GM23248 (cell line): ENCODE measurements around the gene RASSF9.

Experiments used
- EZH2 ChIP-seq: fragments of 200-600 bp; sonication (generic); IDR thresholded peaks from 2 replicates; pipeline ENCODE4 v1.6.1; 2018; ENCODE audit warnings: antibody characterized with exemption, mild to moderate bottlenecking; ENCODE audit not compliant: insufficient read depth, poor library complexity, severe bottlenecking
- EZH2phosphoT487 ChIP-seq: fragments of 200-600 bp; sonication (generic); IDR thresholded peaks from 2 replicates; pipeline ENCODE4 v1.6.1; 2018; ENCODE audit warnings: antibody characterized with exemption, moderate library complexity, mild to moderate bottlenecking, low read depth; ENCODE audit not compliant: insufficient read depth

DNA sequence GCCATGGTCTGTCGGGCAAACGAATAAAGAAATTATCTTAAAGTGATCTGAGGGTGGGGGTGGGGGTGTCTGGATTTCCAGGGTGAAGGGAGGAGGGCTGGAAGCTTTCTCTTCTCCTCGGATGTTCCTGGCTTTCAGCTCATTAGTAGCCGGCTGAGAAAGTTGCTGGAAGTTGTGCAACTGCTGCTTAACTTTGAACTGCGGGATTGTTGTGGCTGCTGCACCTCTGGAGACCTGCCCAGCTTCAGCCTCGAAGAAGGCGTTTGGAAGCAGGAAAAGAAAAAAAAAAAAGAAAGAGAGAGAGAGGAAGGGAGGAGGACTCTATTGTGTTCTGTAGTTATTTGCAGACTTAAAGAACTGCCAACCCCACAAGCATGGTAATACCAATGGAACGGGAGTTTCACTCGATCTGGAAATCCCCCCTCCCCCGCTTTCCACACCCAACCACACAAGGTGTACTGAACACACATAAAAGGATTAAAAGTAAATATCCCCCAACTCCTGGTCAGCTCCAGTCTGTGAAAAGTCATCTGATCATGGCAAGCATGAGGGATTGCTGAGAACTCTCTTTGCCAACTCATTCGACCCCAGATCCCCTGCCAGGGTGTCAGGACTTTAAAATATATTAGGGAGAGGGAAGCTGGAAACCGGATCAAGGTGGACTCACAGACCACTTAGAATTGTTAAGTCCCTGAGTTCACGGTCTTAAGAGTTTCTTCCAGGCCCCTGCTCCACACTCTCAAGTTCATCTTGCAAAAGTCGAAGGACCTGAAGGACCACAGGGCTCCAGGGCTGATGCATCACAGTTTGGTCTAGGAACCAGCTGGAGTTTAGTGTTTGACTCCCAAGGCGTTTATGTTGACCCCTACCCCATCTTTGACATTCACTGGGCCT is at the start of gene RASSF9:
- TF ChIP-seq EZH2phosphoT487: no peak
- TF ChIP-seq EZH2: no peak
